Natural killer cell (primary cell): ENCODE results near the gene ACAD9. TPM values are rescaled to one million over a fixed set of nuclear protein-coding genes. Genes with fewer than 3 reads are reported as not detected.

ENCODE experiments used
- ATAC-seq, 3 donors: fragments of 150-1000 bp in 2 of 3; fragments of 200-7000 bp in 1 of 3; cut with Tn5 transposase; 1 replicate in 1 of 3; 2 replicates in 2 of 3; pipeline ENCODE4 v1.10.0; 2021; ENCODE audit warnings: mild to moderate bottlenecking in 2 of 3, moderate library complexity in 2 of 3
- DNase-seq, 2 donors: peaks; one replicate each; pipeline versions ENCODE4 v3.0.0 to v3.0.0-alpha.2; 2013 to 2021; ENCODE audit warnings: mixed read lengths in 1 of 2
- H3K27ac ChIP-seq: one replicate; pipeline ENCODE4 v1.5.1; 2013; ENCODE audit warnings: mild to moderate bottlenecking, low read length
- H3K27me3 ChIP-seq: one replicate; pipeline ENCODE4 v1.6.1; 2013; ENCODE audit warnings: low read length; ENCODE audit not compliant: control insufficient read depth, insufficient read depth
- H3K36me3 ChIP-seq: one replicate; pipeline ENCODE4 v1.6.1; 2013; ENCODE audit warnings: low read length; ENCODE audit not compliant: control insufficient read depth, insufficient read depth
- H3K4me1 ChIP-seq: one replicate; pipeline ENCODE4 v1.6.1; 2013; ENCODE audit warnings: low read length; ENCODE audit not compliant: control insufficient read depth, insufficient read depth
- H3K4me3 ChIP-seq: one replicate; pipeline ENCODE4 v1.5.1; 2013; ENCODE audit warnings: low read length
- H3K9me3 ChIP-seq: one replicate; pipeline ENCODE4 v1.6.1; 2013; ENCODE audit warnings: low read length; ENCODE audit not compliant: control insufficient read depth, insufficient read depth
- H3K27ac Mint-ChIP-seq, 2 donors: one replicate each; pipeline ENCODE4 v1.8.0; 2022; ENCODE audit warnings: mild to moderate bottlenecking in 2 of 2, mixed read lengths in 2 of 2, moderate library complexity in 1 of 2
- H3K27me3 Mint-ChIP-seq, 2 donors: one replicate each; pipeline ENCODE4 v1.8.0; 2022; ENCODE audit warnings: low read depth in 2 of 2, mixed read lengths in 2 of 2
- H3K36me3 Mint-ChIP-seq: one replicate; pipeline ENCODE4 v1.8.0; 2022; ENCODE audit warnings: mixed read lengths
- H3K4me1 Mint-ChIP-seq, 2 donors: one replicate each; pipeline ENCODE4 v1.8.0; 2022; ENCODE audit warnings: mixed read lengths in 2 of 2
- H3K4me3 Mint-ChIP-seq: one replicate; pipeline ENCODE4 v1.8.0; 2022; ENCODE audit warnings: mild to moderate bottlenecking, moderate library complexity, mixed read lengths
- H3K9me3 Mint-ChIP-seq, 2 donors: one replicate each; pipeline ENCODE4 v1.8.0; 2022; ENCODE audit warnings: mixed read lengths in 2 of 2
- CTCF ChIP-seq: fragments of 200-600 bp; IDR thresholded peaks from one replicate; pipeline ENCODE4 v1.8.0; 2022; ENCODE audit warnings: antibody characterized with exemption
- WGBS: methylation state at CpG from one replicate; pipeline ENCODE4 v1.1.7; 2013; ENCODE audit warnings: missing lambda C conversion rate; ENCODE audit not compliant: insufficient coverage; 5-methylcytosine and 5-hydroxymethylcytosine counted together
- intact Hi-C: fragments of 100-400 bp; cut with micrococcal nuclease; formaldehyde crosslinking; loops from one replicate; pipeline ENCODE4 v1.14.2; 2022
- total RNA-seq, 4 donors: library from RNA; stranded (reverse); fragments of 120-200 nt in 1 of 4; gene quantifications; one replicate each; pipeline versions ENCODE4 v1.2.3 to v1.2.4, GENCODE V29; 2013 to 2022

ACAD9 gene
- total RNA-seq, 3 donors from 2014 or later (not counting 1 experiment from before 2014, with no cell fraction given) = 43.4 to 71.3 (median 54.2) TPM

GRCh38 chr3:128908951-128909350 is 29.5 kb downstream of the ACAD9 start:
- Histone ChIP-seq H3K4me3 (no peak overlapping the region), H3K27ac (no peak overlapping the region), H3K9me3 (no peaks in the 10 kb centered on the region), H3K36me3 (peaks cover 72% of the 10 kb centered on the region), H3K27me3 (no peaks in the 10 kb centered on the region), H3K4me1 (no peaks in the 10 kb centered on the region)
- ATAC-seq (no peak), DNase-seq (no peak)
- 88% methylated on average over 6 of the region's 6 CpGs for WGBS
- Mint-ChIP-seq H3K4me3 (no peak overlapping the region), H3K9me3 (no peaks in the 10 kb centered on the region), H3K4me1 (no peaks in the 10 kb centered on the region), H3K36me3 (no peaks in the 10 kb centered on the region), H3K27me3 (no peaks in the 10 kb centered on the region), H3K27ac (no peak overlapping the region)
- no peak for TF ChIP-seq CTCF
- intact Hi-C loops = no loop called here

GRCh38 chr3:128910006-128910405 is 30.6 kb downstream of the ACAD9 start:
- no peak for DNase-seq
- Histone ChIP-seq H3K4me3 (no peak overlapping the region), H3K36me3 (peaks cover 74% of the 10 kb centered on the region), H3K27ac (no peak overlapping the region), H3K9me3 (no peaks in the 10 kb centered on the region), H3K4me1 (no peaks in the 10 kb centered on the region), H3K27me3 (no peaks in the 10 kb centered on the region)
- Mint-ChIP-seq H3K27me3 (no peaks in the 10 kb centered on the region), H3K36me3 (no peaks in the 10 kb centered on the region), H3K4me3 (no peak overlapping the region), H3K4me1 (no peaks in the 10 kb centered on the region), H3K9me3 (no peaks in the 10 kb centered on the region), H3K27ac (no peak overlapping the region)
- no peak for TF ChIP-seq CTCF
- 95% methylated on average over 13 of the region's 13 CpGs for WGBS
- intact Hi-C loops = no loop called here
- ATAC-seq = no peak

- intact Hi-C loops = no loop called here
- no peaks in the 10 kb centered on the region for H3K36me3 Mint-ChIP-seq
- no peak overlapping the region for H3K4me3 ChIP-seq
These were observed 32.5 kb downstream of the ACAD9 start for GRCh38 chr3:128911911-128912310.

More at GRCh38 chr3:128911911-128912310, 32.5 kb downstream of the ACAD9 start:
- H3K27me3 ChIP-seq = no peaks in the 10 kb centered on the region
- 97% methylated on average over 7 of the region's 7 CpGs for WGBS
- Mint-ChIP-seq H3K9me3 (no peaks in the 10 kb centered on the region), H3K27me3 (no peaks in the 10 kb centered on the region), H3K4me3 (no peak overlapping the region), H3K4me1 (no peaks in the 10 kb centered on the region), H3K27ac (no peak overlapping the region)
- ATAC-seq (no peak), DNase-seq (no peak)
- no peaks in the 10 kb centered on the region for H3K9me3 ChIP-seq
- peaks cover 68% of the 10 kb centered on the region for H3K36me3 ChIP-seq
- H3K4me1 ChIP-seq = no peaks in the 10 kb centered on the region
- TF ChIP-seq CTCF = no peak
- H3K27ac ChIP-seq = no peak overlapping the region
